ENCODE measurements around the gene SYPL1. TPM values are rescaled to one million over a fixed set of nuclear protein-coding genes. Genes with fewer than 3 reads are reported as not detected.

The SYPL1 gene
- total RNA-seq, 1 experiment from 2014 or later, result 39.2 TPM

DNA sequence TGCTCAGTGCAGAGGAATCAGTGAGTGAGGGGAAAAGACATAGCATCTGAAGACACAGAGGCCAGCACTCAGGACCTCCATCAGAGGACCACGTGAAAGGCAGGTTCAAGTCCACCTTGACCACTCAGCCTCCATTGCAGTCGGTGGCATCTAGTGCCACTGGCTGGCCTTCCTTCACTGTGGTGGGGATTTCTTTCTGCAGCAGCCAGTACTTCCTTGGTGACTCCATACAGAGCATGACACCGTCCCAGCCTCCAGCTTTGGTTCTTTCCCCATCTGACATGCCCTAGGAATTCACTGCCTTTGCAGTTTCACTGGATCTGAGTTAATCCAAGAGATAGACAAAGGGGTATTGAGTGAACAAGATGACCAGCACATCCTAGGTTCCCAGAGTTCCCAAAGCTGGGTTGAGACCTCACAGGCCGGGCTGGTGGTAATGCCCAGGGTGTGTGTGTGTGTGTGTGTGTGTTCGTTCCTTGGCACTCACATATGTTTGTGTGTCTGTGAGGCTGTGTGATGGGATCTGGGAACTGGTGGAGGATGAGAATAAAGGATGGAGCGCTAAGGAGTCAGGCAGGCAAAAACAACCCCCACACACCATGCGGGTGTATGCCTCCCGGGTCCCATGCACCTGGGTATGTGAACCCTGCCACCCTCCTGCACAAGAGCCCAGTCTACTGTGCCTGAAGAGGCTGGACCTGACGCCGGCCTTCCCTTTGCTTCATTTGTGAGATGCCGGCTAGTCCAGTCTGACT is 57.8 kb downstream of the SYPL1 start:
- peak overlapping the region in 1 of 3 experiments; percentile 53; a peak in 1 of 7 replicates for H3K27ac Mint-ChIP-seq
- Histone ChIP-seq H4K8ac (replicated peaks; ENCODE audit: insufficient read length, low read depth, low read length) (no peak overlapping the region), H4K20me1 (ENCODE audit: control insufficient read depth, insufficient read depth, insufficient read length) (no peaks in the 10 kb centered on the region), H3K23me2 (ENCODE audit: insufficient read length, low read depth, low read length, poor library complexity, severe bottlenecking) (no peaks in the 10 kb centered on the region), H3K79me2 (ENCODE audit: insufficient read depth, low read length) (no peaks in the 10 kb centered on the region), H3K9ac (ENCODE audit: extremely low read depth, insufficient read length, low read length) (no peak overlapping the region), H3K14ac (ENCODE audit: insufficient read depth, low read length) (no peak overlapping the region; the same call in 1 of the 2 replicates), H3K9me3 (ENCODE audit: control insufficient read depth, low read depth, low read length) (peaks cover 9% of the 10 kb centered on the region), H2BK12ac (ENCODE audit: insufficient read length, low read depth, low read length) (no peak overlapping the region), H3K4me2 (ENCODE audit: insufficient read depth, insufficient read length, low read length) (no peak overlapping the region), H3K4me1 (ENCODE audit: insufficient read depth, low read length) (no peaks in the 10 kb centered on the region), H3K4ac (ENCODE audit: low read depth, low read length) (no peak overlapping the region), H2AK5ac (ENCODE audit: insufficient read length, low read length) (no peak overlapping the region), H3K27ac (ENCODE audit: insufficient read length, low read depth, low read length) (no peak overlapping the region), H2AFZ (ENCODE audit: low read length) (no peak overlapping the region), H3K27me3 (ENCODE audit: insufficient read depth, low read length) (no peaks in the 10 kb centered on the region), H3K56ac (ENCODE audit: insufficient read length, low read depth, low read length) (no peak overlapping the region), H2BK15ac (ENCODE audit: low read depth, low read length) (no peak overlapping the region), H3T11ph (ENCODE audit: low read length) (no peak overlapping the region), H4K5ac (ENCODE audit: insufficient read length, low read depth, low read length) (no peak overlapping the region), H3K18ac (ENCODE audit: insufficient read length, low read depth, low read length) (no peak overlapping the region), H2BK120ac (ENCODE audit: low read depth, low read length, poor library complexity, severe bottlenecking) (no peak overlapping the region), H2BK5ac (ENCODE audit: insufficient read length, low read length) (no peak overlapping the region), H3K79me1 (ENCODE audit: insufficient read depth, low read depth, low read length, poor library complexity, severe bottlenecking) (no peaks in the 10 kb centered on the region), H3K23ac (ENCODE audit: insufficient read length, low read depth, low read length) (no peak overlapping the region), H2BK20ac (ENCODE audit: low read depth, low read length, poor library complexity, severe bottlenecking) (no peak overlapping the region), H4K91ac (ENCODE audit: insufficient read length, low read depth, low read length) (no peak overlapping the region)
- H3K4me3 Mint-ChIP-seq, result no peak overlapping the region
- no peaks in the 10 kb centered on the region for H3K36me3 Mint-ChIP-seq (ENCODE audit: insufficient read depth in 1 of 3, low read depth in 3 of 3)
- TF ChIP-seq, protein P1, sequence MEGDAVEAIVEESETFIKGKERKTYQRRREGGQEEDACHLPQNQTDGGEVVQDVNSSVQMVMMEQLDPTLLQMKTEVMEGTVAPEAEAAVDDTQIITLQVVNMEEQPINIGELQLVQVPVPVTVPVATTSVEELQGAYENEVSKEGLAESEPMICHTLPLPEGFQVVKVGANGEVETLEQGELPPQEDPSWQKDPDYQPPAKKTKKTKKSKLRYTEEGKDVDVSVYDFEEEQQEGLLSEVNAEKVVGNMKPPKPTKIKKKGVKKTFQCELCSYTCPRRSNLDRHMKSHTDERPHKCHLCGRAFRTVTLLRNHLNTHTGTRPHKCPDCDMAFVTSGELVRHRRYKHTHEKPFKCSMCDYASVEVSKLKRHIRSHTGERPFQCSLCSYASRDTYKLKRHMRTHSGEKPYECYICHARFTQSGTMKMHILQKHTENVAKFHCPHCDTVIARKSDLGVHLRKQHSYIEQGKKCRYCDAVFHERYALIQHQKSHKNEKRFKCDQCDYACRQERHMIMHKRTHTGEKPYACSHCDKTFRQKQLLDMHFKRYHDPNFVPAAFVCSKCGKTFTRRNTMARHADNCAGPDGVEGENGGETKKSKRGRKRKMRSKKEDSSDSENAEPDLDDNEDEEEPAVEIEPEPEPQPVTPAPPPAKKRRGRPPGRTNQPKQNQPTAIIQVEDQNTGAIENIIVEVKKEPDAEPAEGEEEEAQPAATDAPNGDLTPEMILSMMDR (conservative IDR thresholded peaks at IDR 0.05), result no peak
- no peak for DNase-seq
- no CpG with 5 or more reads among the region's 11 CpGs for WGBS (ENCODE audit: extremely low coverage, insufficient read length, low lambda C conversion rate)
- peaks cover 7% of the 10 kb centered on the region in 2 experiments for H3K9me3 Mint-ChIP-seq
- H3K27me3 Mint-ChIP-seq (ENCODE audit: low read depth), result peaks cover 9% of the 10 kb centered on the region
- H3K4me1 Mint-ChIP-seq, result peaks cover 7 to 20% of the 10 kb centered on the region in 2 experiments

Data from H9 (cell line).